WTC11 (cell line): ENCODE measurements around the gene CTIF. TPM values are rescaled to one million over a fixed set of nuclear protein-coding genes. Genes with fewer than 3 reads are reported as not detected.

Experiments
- ATAC-seq: fragments of 200-7000 bp; cut with Tn5 transposase; 2 replicates; pipeline ENCODE4 v1.10.0; 2021; ENCODE audit warnings: mild to moderate bottlenecking, moderate library complexity
- CTCF ChIA-PET: fragments of 300-600 bp; sonication (Branson Sonifier 250); formaldehyde crosslinking; loops from one replicate; lab custom pipeline; 2021; ENCODE audit warnings: antibody characterized with exemption; lab: Charles Lee
- POLR2A ChIA-PET: fragments of 350-600 bp; sonication (Branson Sonifier 250); formaldehyde crosslinking; loops from one replicate; lab custom pipeline; 2021; ENCODE audit warnings: antibody characterized with exemption; lab: Charles Lee
- DNase-seq: peaks from one replicate; pipeline ENCODE4 v3.0.0; 2021; ENCODE audit warnings: low spot score
- H3K27ac Mint-ChIP-seq: 2 replicates; pipeline ENCODE4 v1.8.0; 2021; ENCODE audit warnings: mixed read lengths
- H3K27me3 Mint-ChIP-seq: 2 replicates; pipeline ENCODE4 v1.8.0; 2021; ENCODE audit warnings: low read depth, mild to moderate bottlenecking, moderate library complexity, mixed read lengths
- H3K36me3 Mint-ChIP-seq: 2 replicates; pipeline ENCODE4 v1.8.0; 2021; ENCODE audit warnings: mixed read lengths
- H3K4me1 Mint-ChIP-seq: 2 replicates; pipeline ENCODE4 v1.8.0; 2022; ENCODE audit warnings: mixed read lengths
- H3K4me3 Mint-ChIP-seq: 2 replicates; pipeline ENCODE4 v1.8.0; 2021; ENCODE audit warnings: mild to moderate bottlenecking, moderate library complexity, mixed read lengths
- H3K9me3 Mint-ChIP-seq: 2 replicates; pipeline ENCODE4 v1.8.0; 2021; ENCODE audit warnings: mixed read lengths
- AR ChIP-seq: fragments of 250-450 bp; sonication (Bioruptor Pico); IDR thresholded peaks from 2 replicates; pipeline ENCODE4 v1.9.0; 2021; ENCODE audit warnings: mild to moderate bottlenecking
- ATF1 ChIP-seq: sonication (generic); formaldehyde crosslinking; IDR thresholded peaks from 2 replicates; pipeline ENCODE4 v1.8.1; 2023; ENCODE audit warnings: mild to moderate bottlenecking, moderate library complexity, missing genetic modification reagents
- CDX4 ChIP-seq: fragments of 250-450 bp; sonication (Bioruptor Pico); IDR thresholded peaks from 2 replicates; pipeline ENCODE4 v1.9.0; 2021; ENCODE audit warnings: moderate library complexity, mild to moderate bottlenecking, inconsistent platforms, borderline replicate concordance
- ESRRA ChIP-seq: sonication (generic); formaldehyde crosslinking; IDR thresholded peaks from 2 replicates; pipeline ENCODE4 v1.8.1; 2022; ENCODE audit warnings: mild to moderate bottlenecking, missing genetic modification reagents, borderline replicate concordance
- FOXJ3 ChIP-seq: sonication (generic); formaldehyde crosslinking; IDR thresholded peaks from 2 replicates; pipeline ENCODE4 v1.9.0; 2021; ENCODE audit warnings: missing genetic modification reagents, mild to moderate bottlenecking, borderline replicate concordance
- FOXP4 ChIP-seq: sonication (generic); formaldehyde crosslinking; IDR thresholded peaks from 2 replicates; pipeline ENCODE4 v1.8.0; 2022; ENCODE audit warnings: mild to moderate bottlenecking, missing genetic modification reagents
- GTF2I ChIP-seq: fragments of 250-450 bp; sonication (Bioruptor Pico); conservative IDR thresholded peaks from 2 replicates; pipeline ENCODE4 v1.4.0; 2021; ENCODE audit warnings: mild to moderate bottlenecking
- HMGA2 ChIP-seq: fragments of 250-450 bp; sonication (Bioruptor Pico); IDR thresholded peaks from 2 replicates; pipeline ENCODE4 v1.4.0; 2021; ENCODE audit warnings: mild to moderate bottlenecking, moderate library complexity
- JAZF1 ChIP-seq: fragments of 250-450 bp; sonication (Bioruptor Pico); IDR thresholded peaks from 2 replicates; pipeline ENCODE4 v1.9.0; 2021; ENCODE audit warnings: moderate library complexity, mild to moderate bottlenecking, inconsistent platforms
- MAX ChIP-seq: sonication (generic); formaldehyde crosslinking; IDR thresholded peaks from 2 replicates; pipeline ENCODE4 v1.8.0; 2022; ENCODE audit warnings: mild to moderate bottlenecking, missing genetic modification reagents
- MLX ChIP-seq: sonication (generic); formaldehyde crosslinking; IDR thresholded peaks from 2 replicates; pipeline ENCODE4 v1.8.1; 2023; ENCODE audit warnings: mild to moderate bottlenecking, missing genetic modification reagents, moderate library complexity
- PREB ChIP-seq: sonication (generic); formaldehyde crosslinking; IDR thresholded peaks from 2 replicates; pipeline ENCODE4 v1.8.1; 2022; ENCODE audit warnings: mild to moderate bottlenecking, missing genetic modification reagents, moderate library complexity, borderline replicate concordance
- RORB ChIP-seq: fragments of 250-450 bp; sonication (Bioruptor Pico); IDR thresholded peaks from 2 replicates; pipeline ENCODE4 v1.9.0; 2021; ENCODE audit warnings: mild to moderate bottlenecking
- SMAD4 ChIP-seq: sonication (generic); formaldehyde crosslinking; IDR thresholded peaks from 2 replicates; pipeline ENCODE4 v1.8.0; 2022; ENCODE audit warnings: mild to moderate bottlenecking, missing genetic modification reagents
- SOX15 ChIP-seq: fragments of 250-450 bp; sonication (Bioruptor Pico); IDR thresholded peaks from 2 replicates; pipeline ENCODE4 v1.9.0; 2021; ENCODE audit warnings: mild to moderate bottlenecking
- STAT6 ChIP-seq: sonication (generic); formaldehyde crosslinking; conservative IDR thresholded peaks from 2 replicates; pipeline ENCODE4 v1.8.1; 2023; ENCODE audit warnings: mild to moderate bottlenecking, low read depth, missing genetic modification reagents, moderate library complexity
- TEAD4 ChIP-seq: sonication (generic); formaldehyde crosslinking; IDR thresholded peaks from 2 replicates; pipeline ENCODE4 v1.8.0; 2022; ENCODE audit warnings: mild to moderate bottlenecking, missing genetic modification reagents
- USF1 ChIP-seq: sonication (generic); formaldehyde crosslinking; IDR thresholded peaks from 2 replicates; pipeline ENCODE4 v1.8.0; 2022; ENCODE audit warnings: mild to moderate bottlenecking, missing genetic modification reagents
- ZNF138 ChIP-seq: sonication (generic); formaldehyde crosslinking; conservative IDR thresholded peaks from 2 replicates; pipeline ENCODE4 v1.8.1; 2022; ENCODE audit warnings: mild to moderate bottlenecking, moderate library complexity, missing genetic modification reagents
- ZNF423 ChIP-seq: fragments of 250-450 bp; sonication (Bioruptor Pico); IDR thresholded peaks from 2 replicates; pipeline ENCODE4 v2.1.2; 2022; ENCODE audit warnings: mild to moderate bottlenecking, moderate library complexity
- ZSCAN18 ChIP-seq: fragments of 250-450 bp; sonication (Bioruptor Pico); IDR thresholded peaks from 2 replicates; pipeline ENCODE4 v2.1.2; 2022; ENCODE audit warnings: mild to moderate bottlenecking, moderate library complexity
- total RNA-seq: library from RNA; stranded (reverse); gene quantifications from 3 replicates; pipeline ENCODE4 v1.2.3, GENCODE V29; 2021

CTIF gene
- total RNA-seq, 1 experiment from 2014 or later = 28.5 TPM

- TF ChIP-seq FOXP4 = no peak
- TF ChIP-seq ESRRA (CRISPR knock-in tag) = no peak
- no peak for TF ChIP-seq USF1
- TF ChIP-seq MLX (CRISPR knock-in tag) = no peak
- no peak for TF ChIP-seq JAZF1 (CRISPR knock-in tag)
- TF ChIP-seq AR = no peak
Observed at GRCh38 chr18:48557640-48558174, 18.9 kb downstream of the CTIF start (continued).

- peaks cover 21% of the 10 kb centered on the region for H3K4me1 Mint-ChIP-seq
- H3K27ac Mint-ChIP-seq = no peak overlapping the region; the same call in 1 of the 2 replicates
- no peaks in the 10 kb centered on the region for H3K36me3 Mint-ChIP-seq
- CTCF ChIA-PET = no interaction called here
- TF ChIP-seq MAX = no peak
- no peak for TF ChIP-seq CDX4
- TF ChIP-seq GTF2I (CRISPR knock-in tag) = no peak
- no peak for TF ChIP-seq STAT6 (CRISPR knock-in tag)
- TF ChIP-seq FOXJ3 (CRISPR knock-in tag) = no peak
- no peak for TF ChIP-seq ZSCAN18
- no peak for TF ChIP-seq HMGA2 (CRISPR knock-in tag)
- no peak for TF ChIP-seq PREB (CRISPR knock-in tag)
- no peak for TF ChIP-seq SMAD4 (CRISPR knock-in tag)
- no peak for TF ChIP-seq ZNF423 (CRISPR knock-in tag)
- no peak for TF ChIP-seq USF1
- no peak for TF ChIP-seq ATF1 (CRISPR knock-in tag)
- TF ChIP-seq RORB = no peak
- no peak for TF ChIP-seq TEAD4 (CRISPR knock-in tag)
- no peak for TF ChIP-seq ZNF138 (CRISPR knock-in tag)
- no peak for TF ChIP-seq SOX15 (CRISPR knock-in tag)
- ATAC-seq = no peak
- POLR2A ChIA-PET = no interaction called here
- H3K9me3 Mint-ChIP-seq = 0 out of 2 replicates have a peak, but pooled peaks cover 3% of the 10 kb centered on the region
- H3K27me3 Mint-ChIP-seq = no peaks in the 10 kb centered on the region
- no peak overlapping the region for H3K4me3 Mint-ChIP-seq
- DNase-seq = no peak
Observed at GRCh38 chr18:48558248-48558647, 19.4 kb downstream of the CTIF start.
